Pancreas (tissue), 10 donors: ENCODE data around the gene MFSD6L. TPM values are rescaled to one million over a fixed set of nuclear protein-coding genes. Genes with fewer than 3 reads are reported as not detected.

Experiments
- ATAC-seq, 4 donors: fragments of 200-7000 bp; cut with Tn5 transposase; one replicate each; pipeline versions ENCODE4 v1.8.0 to v1.9.1; 2020; ENCODE audit warnings: mild to moderate bottlenecking in 4 of 4, moderate library complexity in 4 of 4
- DNase-seq, 6 donors: peaks; one replicate each; pipeline ENCODE4 v3.0.0-alpha.2; 2020
- FAIRE-seq: peaks from 2 replicates; lab custom pipeline; 2012; peaks lifted over from hg19 to GRCh38; lab: Jason Lieb, UNC
- H3K27ac ChIP-seq, 4 donors: fragments of 200-600 bp; sonication (generic); 1 replicate in 3 of 4; 2 replicates in 1 of 4; pipeline versions ENCODE4 v1.5.0 to v1.8.0; 2020
- H3K27me3 ChIP-seq, 4 donors: fragments of 200-600 bp; one replicate each; pipeline ENCODE4 v1.8.0; 2021
- H3K36me3 ChIP-seq, 3 donors: fragments of 200-600 bp; sonication (generic) in 1 of 3; one replicate each; pipeline versions ENCODE4 v1.5.0 to v1.8.0; 2020 to 2021
- H3K4me1 ChIP-seq, 3 donors: fragments of 200-600 bp; one replicate each; pipeline ENCODE4 v1.8.0; 2021
- H3K4me3 ChIP-seq, 4 donors: fragments of 200-600 bp; sonication (generic) in 2 of 4; one replicate each; pipeline versions ENCODE4 v1.5.0 to v1.8.0; 2020 to 2021
- H3K9me3 ChIP-seq, 4 donors: fragments of 200-600 bp; one replicate each; pipeline ENCODE4 v1.8.0; 2021
- WGBS, 2 donors: extraction: QIAGEN DNeasy Blood & Tissue Kit; methylation state at CpG; one replicate each; pipeline ENCODE4 v1.1.7; 2013; 5-methylcytosine and 5-hydroxymethylcytosine counted together
- intact Hi-C, 3 donors: fragments of 100-400 bp; cut with DNase I; formaldehyde crosslinking; loops; one replicate each; pipeline versions ENCODE4 v1.11.1 to v1.14.2; 2022
- polyA plus RNA-seq, 2 donors: library from polyadenylated mRNA; stranded (reverse); fragments of 200-250 nt; gene quantifications; one replicate each; pipeline ENCODE4 v1.2.3, GENCODE V29; 2013
- total RNA-seq, 6 donors: library from RNA; stranded (reverse); fragmentation: NEBNext Ultra II Directional in 4 of 6; extraction: Animal tissue kit (Norgen Biotek cat#: 25700) in 4 of 6; gene quantifications; one replicate each; pipeline versions ENCODE4 v1.2.1 to v1.2.4, GENCODE V29; 2021 to 2023
- TF ChIP-seq, protein P1 (sequence below), 4 donors: fragments of 200-600 bp; sonication (generic) in 3 of 4; IDR thresholded peaks; one replicate each; pipeline versions ENCODE4 v1.5.0 to v1.8.0; 2021; ENCODE audit warnings: antibody characterized with exemption in 4 of 4
- donor health status: healthy with polysubstance abuse.
- donor health status: DM: no; HTN: no; CAD: no; lungs with moderate emphysema.
- donor health status: DM: no; HTN: no; CAD: no.
- donor health status: control.
- donor health status: control.
- donor health status: Bipolar disorder and iron deficiency.
- donor health status: DM: yes; HTN: yes; CAD: no.
- donor health status: DM: no; HTN: no; CAD: no.
- donor health status: DM: no; HTN: no; CAD: no.
- donor health status: DM: yes; HTN: yes; CAD: no.

Gene MFSD6L
- total and polyA plus RNA-seq, 8 donors: 3.3 to 7.7 (median 4.7) TPM

DNA sequence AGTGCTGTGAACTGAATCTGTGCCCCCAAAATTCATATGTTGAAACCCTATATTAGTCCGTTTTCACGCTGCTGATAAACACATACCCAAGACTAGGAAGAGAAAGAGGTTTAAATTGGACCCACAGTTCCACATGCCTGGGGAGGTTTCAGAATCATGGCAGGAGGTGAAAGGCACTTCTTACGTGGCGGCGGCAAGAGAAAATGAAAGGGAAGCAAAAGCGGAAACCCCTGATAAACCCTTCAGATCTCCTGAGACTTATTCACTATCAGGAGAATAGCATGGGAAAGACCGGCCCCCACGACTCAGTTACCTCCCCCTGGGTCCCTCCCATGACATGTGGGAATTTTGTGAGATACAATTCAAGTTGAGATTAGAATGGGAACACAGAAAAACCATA lies 37.2 kb downstream of the MFSD6L start:
- FAIRE-seq (no peak), ATAC-seq (no peak), DNase-seq (no peak)
- no peaks in the 10 kb centered on the region for H3K36me3 ChIP-seq
- WGBS, 2 donors: 81 to 85% methylated on average over 8 of the region's 8 CpGs
- H3K9me3 ChIP-seq: no peaks in the 10 kb centered on the region
- intact Hi-C loops: no loop called here
- TF ChIP-seq, protein P1, sequence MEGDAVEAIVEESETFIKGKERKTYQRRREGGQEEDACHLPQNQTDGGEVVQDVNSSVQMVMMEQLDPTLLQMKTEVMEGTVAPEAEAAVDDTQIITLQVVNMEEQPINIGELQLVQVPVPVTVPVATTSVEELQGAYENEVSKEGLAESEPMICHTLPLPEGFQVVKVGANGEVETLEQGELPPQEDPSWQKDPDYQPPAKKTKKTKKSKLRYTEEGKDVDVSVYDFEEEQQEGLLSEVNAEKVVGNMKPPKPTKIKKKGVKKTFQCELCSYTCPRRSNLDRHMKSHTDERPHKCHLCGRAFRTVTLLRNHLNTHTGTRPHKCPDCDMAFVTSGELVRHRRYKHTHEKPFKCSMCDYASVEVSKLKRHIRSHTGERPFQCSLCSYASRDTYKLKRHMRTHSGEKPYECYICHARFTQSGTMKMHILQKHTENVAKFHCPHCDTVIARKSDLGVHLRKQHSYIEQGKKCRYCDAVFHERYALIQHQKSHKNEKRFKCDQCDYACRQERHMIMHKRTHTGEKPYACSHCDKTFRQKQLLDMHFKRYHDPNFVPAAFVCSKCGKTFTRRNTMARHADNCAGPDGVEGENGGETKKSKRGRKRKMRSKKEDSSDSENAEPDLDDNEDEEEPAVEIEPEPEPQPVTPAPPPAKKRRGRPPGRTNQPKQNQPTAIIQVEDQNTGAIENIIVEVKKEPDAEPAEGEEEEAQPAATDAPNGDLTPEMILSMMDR (IDR thresholded peaks at IDR 0.05): no peak
- H3K4me1 ChIP-seq: no peaks in the 10 kb centered on the region
- H3K27me3 ChIP-seq: no peaks in the 10 kb centered on the region
- no peak overlapping the region for H3K4me3 ChIP-seq
- no peak overlapping the region for H3K27ac ChIP-seq

DNA sequence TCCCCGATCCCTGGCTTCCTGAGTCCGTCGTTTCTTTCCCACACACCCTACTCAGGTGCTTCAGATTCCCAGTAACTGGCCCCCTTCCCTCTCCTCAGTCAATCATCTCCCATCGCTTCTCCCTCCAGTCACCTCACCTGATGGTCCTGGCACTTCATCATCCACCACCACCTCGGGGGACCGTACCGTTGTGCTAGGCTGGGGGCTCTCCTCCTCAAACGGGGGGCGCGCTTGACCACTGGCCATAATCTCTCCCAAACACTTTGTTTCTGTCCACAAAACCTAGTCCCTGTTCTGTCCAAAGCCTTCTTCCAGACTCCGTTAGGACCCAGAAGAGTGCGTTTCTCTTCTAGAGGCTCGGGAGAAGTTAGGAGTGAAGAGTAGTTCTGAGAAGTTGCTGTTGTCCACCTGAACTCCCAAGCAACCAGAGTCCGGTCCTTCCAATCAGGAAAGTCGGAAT lies 41.0 kb downstream of the MFSD6L start, which contains the start of gene SPDYE4:
Gene SPDYE4, minus strand, starts transcription at position 410 of the 460 bp plus-strand sequence. Its CDS starts 164 bp downstream, at position 246.
- no peaks in the 10 kb centered on the region for H3K9me3 ChIP-seq

DNA sequence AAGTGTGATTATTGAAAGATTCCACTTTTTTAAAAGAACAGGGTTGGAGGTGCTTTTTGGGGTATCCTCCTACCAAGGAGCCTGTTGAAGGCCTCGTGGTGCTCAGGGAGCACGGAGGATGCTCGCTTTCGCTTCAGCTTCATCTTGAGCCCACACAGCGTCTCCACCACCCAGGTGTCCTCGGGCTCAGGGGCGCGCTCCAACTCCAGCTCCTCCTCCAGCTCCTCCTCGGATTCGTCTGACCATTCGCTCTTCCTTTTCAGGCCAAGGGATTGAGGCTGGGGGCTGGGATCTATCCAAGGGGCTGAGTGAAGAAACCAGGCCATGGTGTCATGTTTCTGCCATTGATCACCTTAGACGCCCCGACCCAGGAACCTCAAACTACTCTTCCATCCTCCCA lies 42.0 kb downstream of the MFSD6L start:
- Histone ChIP-seq H3K4me3 (no peak overlapping the region), H3K27ac (no peak overlapping the region), H3K4me1 (no peaks in the 10 kb centered on the region), H3K27me3 (no peaks in the 10 kb centered on the region), H3K36me3 (no peaks in the 10 kb centered on the region), H3K9me3 (no peaks in the 10 kb centered on the region)
- TF ChIP-seq, protein P1 (IDR thresholded peaks at IDR 0.05): no peak
- intact Hi-C loops: no loop called here
- no peak for DNase-seq
- 70 to 82% methylated on average over 13 of the region's 13 CpGs for WGBS, 2 donors
- no peak for FAIRE-seq
- ATAC-seq: no peak

More for the DNA sequence above, 41.0 kb downstream of the MFSD6L start, which contains the start of gene SPDYE4:
- H3K4me3 ChIP-seq: no peak within 1 kb of the TSS
- ATAC-seq (no peak), DNase-seq (no peak), FAIRE-seq (no peak)
- H3K36me3 ChIP-seq: no peaks in the 10 kb centered on the region
- no peaks in the 10 kb centered on the region for H3K27me3 ChIP-seq
- TF ChIP-seq, protein P1 (IDR thresholded peaks at IDR 0.05): no peak
- H3K4me1 ChIP-seq: no peaks in the 10 kb centered on the region
- WGBS, 2 donors: 75 to 86% methylated on average over 15 of the region's 15 CpGs
- intact Hi-C loops: no loop called here
- H3K27ac ChIP-seq: no peak within 1 kb of the TSS

DNA sequence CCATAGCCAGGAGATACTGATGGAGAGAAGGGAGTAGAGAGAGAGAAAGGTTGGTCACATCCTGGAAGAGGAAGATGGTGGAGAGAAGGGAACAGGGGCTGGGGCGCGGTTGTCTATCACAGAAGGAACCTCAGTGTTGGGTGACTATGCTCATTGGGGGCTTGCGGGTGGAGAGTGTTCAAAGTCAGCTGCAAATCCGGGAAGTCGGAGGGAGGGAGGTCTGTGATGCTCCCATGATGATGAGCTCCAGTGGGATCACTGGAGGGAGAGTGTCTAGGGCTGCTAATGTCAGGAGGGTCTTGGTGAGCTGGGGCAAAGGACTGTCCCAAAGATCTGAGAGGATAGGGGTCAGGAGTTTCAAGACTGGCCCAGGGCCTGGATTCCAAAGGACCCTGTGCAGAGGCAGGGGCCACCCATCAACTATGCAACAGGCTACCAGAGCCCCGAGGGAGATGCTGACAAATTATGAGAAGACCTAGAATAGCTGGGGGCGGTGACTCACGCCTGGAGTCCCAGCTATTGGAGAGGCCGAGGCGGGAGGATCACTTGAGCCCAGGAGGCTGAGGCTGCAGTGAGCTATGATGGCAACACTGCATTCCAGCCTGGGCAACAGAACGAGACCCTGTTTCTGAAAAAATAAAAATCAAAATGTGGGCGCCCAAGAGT lies 43.4 kb downstream of the MFSD6L start:
- Histone ChIP-seq H3K9me3 (no peaks in the 10 kb centered on the region), H3K27ac (no peak overlapping the region), H3K36me3 (no peaks in the 10 kb centered on the region), H3K4me1 (no peaks in the 10 kb centered on the region), H3K27me3 (no peaks in the 10 kb centered on the region), H3K4me3 (no peak overlapping the region)
- 71 to 81% methylated on average over 12 of the region's 12 CpGs for WGBS, 2 donors
- DNase-seq: no peak
- ATAC-seq: no peak
- FAIRE-seq: no peak
- TF ChIP-seq, protein P1 (IDR thresholded peaks at IDR 0.05): no peak
- intact Hi-C loops: no loop called here

DNA sequence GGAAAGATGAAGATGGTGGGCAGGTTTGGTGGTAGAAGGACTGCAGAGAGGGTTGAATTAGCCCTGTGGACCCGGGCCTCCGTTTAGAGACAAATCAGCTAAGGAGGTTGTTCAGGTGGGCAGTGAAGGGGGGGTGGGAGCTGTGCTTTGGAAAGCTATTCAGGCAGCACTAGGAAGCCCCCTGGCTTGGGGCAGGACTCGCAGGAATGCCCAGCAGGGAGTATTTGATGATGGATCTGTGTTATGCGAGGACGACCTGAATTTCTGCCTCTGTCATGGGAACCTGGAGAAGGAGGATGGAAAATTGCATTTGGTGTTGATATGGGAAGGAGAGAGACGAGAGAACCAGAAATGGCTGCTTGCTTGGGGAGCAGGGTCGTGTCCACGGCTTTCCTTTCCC lies 44.3 kb downstream of the MFSD6L start:
- H3K36me3 ChIP-seq: no peaks in the 10 kb centered on the region
- no peaks in the 10 kb centered on the region for H3K27me3 ChIP-seq
- TF ChIP-seq, protein P1 (IDR thresholded peaks at IDR 0.05): no peak
- no peak for FAIRE-seq
- H3K9me3 ChIP-seq: no peaks in the 10 kb centered on the region
- no peak for ATAC-seq
- no peak for DNase-seq
- H3K4me1 ChIP-seq: no peaks in the 10 kb centered on the region
- no peak overlapping the region for H3K4me3 ChIP-seq
- 48 to 65% methylated on average over 8 of the region's 8 CpGs for WGBS, 2 donors
- intact Hi-C loops: no loop called here
- no peak overlapping the region for H3K27ac ChIP-seq
